ENCODE measurements around the gene RABEP2.

DNA sequence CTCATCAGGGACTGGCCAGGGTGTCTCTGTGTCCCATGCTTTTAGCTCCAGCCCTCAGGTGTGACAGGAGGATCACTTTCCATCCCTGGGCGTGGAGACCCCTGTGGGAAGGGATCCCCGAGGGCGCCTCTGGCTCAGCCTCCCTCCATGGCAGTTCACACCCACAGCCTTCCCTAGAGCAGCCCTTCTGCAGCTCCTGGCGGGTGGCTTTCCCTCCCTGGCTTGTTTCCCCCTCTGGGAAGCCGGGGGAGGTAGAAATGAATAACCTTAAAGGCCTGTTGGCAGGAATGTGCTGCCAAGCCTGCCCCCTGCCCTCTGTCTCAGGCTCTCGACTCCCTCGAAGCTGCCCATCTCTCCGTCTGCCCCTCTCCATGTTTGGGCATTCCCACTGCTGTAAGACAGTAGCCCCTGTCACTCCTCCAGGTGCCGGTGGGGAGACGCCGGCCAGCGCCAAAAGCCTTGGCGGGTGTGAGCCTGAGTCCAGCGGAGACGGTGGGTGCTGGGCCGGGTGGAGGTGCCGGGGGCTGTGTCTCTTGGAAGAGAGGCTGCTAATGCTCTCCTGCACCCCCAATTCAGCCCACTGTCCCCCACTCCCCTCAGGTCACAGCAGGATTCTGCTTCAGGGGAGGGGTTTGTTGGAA, 48.9 kb downstream of the RABEP2 start:
- TF ChIP-seq ZNF565 (CRISPR knock-in tag; conservative IDR thresholded peaks at IDR 0.05; ENCODE audit: low read depth) (no peak), ARNTL (CRISPR knock-in tag; IDR thresholded peaks at IDR 0.05; ENCODE audit: borderline replicate concordance, low read depth) (no peak)
